Measurements from ENCODE around the gene KDM1B.
"Not testable (repeated sequence)": the region's sequence is repeated elsewhere in the genome, so short reads cannot be mapped to it uniquely, and the experiment has no call there.

The KDM1B gene

DNA sequence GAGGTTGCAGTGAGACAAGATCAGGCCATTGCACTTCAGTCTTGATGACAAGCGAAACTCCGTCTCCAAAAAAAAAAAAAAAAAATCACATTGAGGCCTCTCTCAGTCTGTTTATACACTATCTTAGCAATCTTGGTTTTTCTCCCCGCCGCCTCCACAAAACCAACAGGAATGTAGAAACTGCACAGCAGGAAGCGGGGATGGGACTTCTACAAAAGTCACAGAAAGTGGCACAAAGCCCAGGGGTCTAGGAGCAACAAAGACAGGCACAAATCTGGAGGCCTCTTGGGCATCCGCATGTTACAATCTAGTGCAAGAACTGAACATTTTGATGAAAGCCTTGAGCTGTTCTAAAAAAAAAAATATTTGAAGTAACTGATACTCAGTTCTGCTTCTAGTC lies 48.6 kb downstream of the KDM1B start:
- no peak for DNase-seq
- H3K9me3 Mint-ChIP-seq, result no peaks in the 10 kb centered on the region
- TF ChIP-seq, protein P1, sequence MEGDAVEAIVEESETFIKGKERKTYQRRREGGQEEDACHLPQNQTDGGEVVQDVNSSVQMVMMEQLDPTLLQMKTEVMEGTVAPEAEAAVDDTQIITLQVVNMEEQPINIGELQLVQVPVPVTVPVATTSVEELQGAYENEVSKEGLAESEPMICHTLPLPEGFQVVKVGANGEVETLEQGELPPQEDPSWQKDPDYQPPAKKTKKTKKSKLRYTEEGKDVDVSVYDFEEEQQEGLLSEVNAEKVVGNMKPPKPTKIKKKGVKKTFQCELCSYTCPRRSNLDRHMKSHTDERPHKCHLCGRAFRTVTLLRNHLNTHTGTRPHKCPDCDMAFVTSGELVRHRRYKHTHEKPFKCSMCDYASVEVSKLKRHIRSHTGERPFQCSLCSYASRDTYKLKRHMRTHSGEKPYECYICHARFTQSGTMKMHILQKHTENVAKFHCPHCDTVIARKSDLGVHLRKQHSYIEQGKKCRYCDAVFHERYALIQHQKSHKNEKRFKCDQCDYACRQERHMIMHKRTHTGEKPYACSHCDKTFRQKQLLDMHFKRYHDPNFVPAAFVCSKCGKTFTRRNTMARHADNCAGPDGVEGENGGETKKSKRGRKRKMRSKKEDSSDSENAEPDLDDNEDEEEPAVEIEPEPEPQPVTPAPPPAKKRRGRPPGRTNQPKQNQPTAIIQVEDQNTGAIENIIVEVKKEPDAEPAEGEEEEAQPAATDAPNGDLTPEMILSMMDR (IDR thresholded peaks at IDR 0.05), result no peak
- H3K27me3 Mint-ChIP-seq (ENCODE audit: low read depth, poor library complexity), result peaks cover 4% of the 10 kb centered on the region
- H3K4me1 Mint-ChIP-seq, result no peaks in the 10 kb centered on the region
- H3K36me3 Mint-ChIP-seq (ENCODE audit: low read depth), result peaks cover 22% of the 10 kb centered on the region
- H3K27ac Mint-ChIP-seq, result no peak overlapping the region
- H3K4me3 Mint-ChIP-seq, result no peak overlapping the region

DNA sequence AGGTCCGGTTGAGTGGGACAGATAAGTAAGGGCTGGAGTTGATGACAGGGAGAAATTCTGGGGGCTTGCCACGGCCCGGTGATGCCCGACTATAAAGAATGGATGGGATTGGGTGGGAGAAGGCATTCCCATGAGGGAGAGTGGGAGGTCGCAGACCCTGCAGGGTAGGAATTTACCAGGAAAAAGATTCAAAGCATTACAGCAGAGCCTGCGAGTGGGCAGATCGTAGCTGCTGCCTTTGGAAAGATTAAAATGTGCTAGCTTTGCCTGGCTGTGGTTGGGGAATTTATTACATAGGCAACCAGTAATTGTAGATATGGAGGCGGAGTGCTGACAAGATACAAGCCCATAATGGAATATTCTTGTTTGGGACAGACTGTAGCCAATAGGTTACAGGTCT lies 49.5 kb downstream of the KDM1B start:
- H3K9me3 Mint-ChIP-seq, result no peaks in the 10 kb centered on the region
- TF ChIP-seq, protein P1 (IDR thresholded peaks at IDR 0.05), result no peak
- H3K27me3 Mint-ChIP-seq (ENCODE audit: low read depth, poor library complexity), result peaks cover 5% of the 10 kb centered on the region
- H3K4me1 Mint-ChIP-seq, result no peaks in the 10 kb centered on the region
- peaks cover 22% of the 10 kb centered on the region for H3K36me3 Mint-ChIP-seq (ENCODE audit: low read depth)
- H3K27ac Mint-ChIP-seq, result no peak overlapping the region
- DNase-seq, result no peak
- no peak overlapping the region for H3K4me3 Mint-ChIP-seq

DNA sequence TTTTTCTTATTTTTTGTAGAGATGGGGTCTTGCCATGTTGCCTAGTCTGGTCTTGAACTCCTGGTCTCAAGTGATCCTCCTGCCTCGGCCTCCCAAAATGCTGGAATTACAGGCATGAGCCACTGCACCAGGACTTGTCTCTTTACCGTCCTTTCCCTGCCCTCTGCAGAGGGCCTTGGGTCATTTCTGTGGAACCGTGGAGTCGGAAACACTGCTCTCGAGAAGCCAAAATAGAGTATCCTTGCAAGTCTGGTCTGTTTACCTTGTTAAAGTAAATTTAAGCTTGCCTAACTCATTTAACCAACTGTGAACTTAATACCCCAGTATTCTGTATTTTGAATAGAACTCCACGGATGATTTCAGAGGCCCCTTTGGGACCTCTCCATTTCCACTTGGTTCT lies 51.4 kb downstream of the KDM1B start:
- Mint-ChIP-seq H3K9me3 (no peaks in the 10 kb centered on the region), H3K27me3 (ENCODE audit: low read depth, poor library complexity) (peaks cover 9% of the 10 kb centered on the region), H3K36me3 (ENCODE audit: low read depth) (peaks cover 20% of the 10 kb centered on the region), H3K4me3 (no peak overlapping the region), H3K4me1 (no peaks in the 10 kb centered on the region), H3K27ac (no peak overlapping the region)
- TF ChIP-seq, protein P1 (IDR thresholded peaks at IDR 0.05), result no peak
- DNase-seq, result no peak

DNA sequence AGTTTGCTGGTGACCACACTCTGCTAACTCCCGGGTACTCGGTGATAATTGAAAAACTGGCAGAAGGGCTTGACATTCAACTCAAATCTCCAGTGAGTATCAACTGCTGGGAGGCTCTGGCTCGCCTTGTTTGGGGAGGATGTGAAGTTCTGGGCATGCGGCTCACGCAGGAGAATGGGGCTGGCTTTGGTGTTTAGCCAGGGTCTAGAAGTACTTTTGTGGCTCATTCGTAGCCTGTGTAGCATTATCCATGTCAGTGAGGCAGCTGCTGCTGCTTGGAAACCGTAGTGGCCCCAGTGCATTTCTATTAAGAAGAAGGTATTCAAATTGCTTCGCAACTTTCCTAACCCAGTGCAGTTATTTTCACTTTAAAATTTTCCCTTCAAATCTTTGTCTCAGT lies 52.2 kb downstream of the KDM1B start:
- H3K27ac Mint-ChIP-seq, result no peak overlapping the region
- no peaks in the 10 kb centered on the region for H3K9me3 Mint-ChIP-seq
- TF ChIP-seq, protein P1 (IDR thresholded peaks at IDR 0.05), result no peak

DNA sequence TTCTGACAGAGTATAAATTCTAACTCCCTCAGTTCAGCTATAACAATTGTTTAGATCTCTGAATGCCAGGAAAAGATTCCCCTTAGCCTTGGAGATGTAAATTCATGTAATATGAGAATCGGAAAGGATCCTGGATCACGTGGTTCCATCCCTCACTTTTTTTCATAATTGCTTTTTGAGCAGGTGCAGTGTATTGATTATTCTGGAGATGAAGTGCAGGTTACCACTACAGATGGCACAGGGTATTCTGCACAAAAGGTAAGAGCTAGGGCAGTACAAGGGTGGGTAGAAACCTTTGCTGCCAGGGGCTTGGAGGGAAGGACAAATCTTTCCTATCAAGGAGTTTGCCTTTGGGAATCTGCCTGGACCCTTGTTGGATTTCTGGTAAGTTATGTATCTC lies 52.7 kb downstream of the KDM1B start:
- no peaks in the 10 kb centered on the region for H3K4me1 Mint-ChIP-seq
- TF ChIP-seq, protein P1 (IDR thresholded peaks at IDR 0.05), result no peak
- H3K4me3 Mint-ChIP-seq, result no peak overlapping the region
- peaks cover 9% of the 10 kb centered on the region for H3K27me3 Mint-ChIP-seq (ENCODE audit: low read depth, poor library complexity)
- H3K27ac Mint-ChIP-seq, result no peak overlapping the region
- DNase-seq, result no peak
- H3K36me3 Mint-ChIP-seq (ENCODE audit: low read depth), result peaks cover 18% of the 10 kb centered on the region
- H3K9me3 Mint-ChIP-seq, result no peaks in the 10 kb centered on the region

More for the DNA sequence above, 52.2 kb downstream of the KDM1B start:
- Mint-ChIP-seq H3K27me3 (ENCODE audit: low read depth, poor library complexity) (peaks cover 9% of the 10 kb centered on the region), H3K36me3 (ENCODE audit: low read depth) (peaks cover 18% of the 10 kb centered on the region), H3K4me3 (no peak overlapping the region), H3K4me1 (no peaks in the 10 kb centered on the region)
- DNase-seq, result no peak

DNA sequence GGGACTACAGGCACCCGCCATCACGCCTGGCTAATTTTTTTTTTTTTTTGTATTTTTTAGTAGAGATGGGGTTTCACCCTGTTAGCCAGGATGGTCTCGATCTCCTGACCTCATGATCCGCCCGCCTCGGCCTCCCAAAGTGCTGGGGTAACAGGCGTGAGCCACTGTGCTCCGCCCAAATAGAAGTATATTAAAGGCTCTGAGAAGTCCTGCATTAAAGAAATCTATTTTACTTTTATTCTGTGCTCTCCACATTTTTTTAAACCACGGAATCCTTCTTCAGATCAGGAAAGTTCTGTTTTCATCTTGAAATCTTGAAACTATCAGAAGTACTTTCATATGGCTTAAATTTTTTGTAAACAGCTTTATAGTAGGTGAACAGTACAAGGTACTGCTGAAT lies 53.6 kb downstream of the KDM1B start:
- H3K4me1 Mint-ChIP-seq, result not testable (repeated sequence)
- H3K36me3 Mint-ChIP-seq (ENCODE audit: low read depth), result peaks cover 18% of the 10 kb centered on the region

More for the DNA sequence above, 53.6 kb downstream of the KDM1B start:
- H3K4me3 Mint-ChIP-seq; H3K27me3 Mint-ChIP-seq (ENCODE audit: low read depth, poor library complexity); DNase-seq; H3K9me3 Mint-ChIP-seq; H3K27ac Mint-ChIP-seq: not testable (repeated sequence)

Data from nephron progenitor cell (in vitro differentiated cells).